HepG2 (cell line): ENCODE data around the gene TRIM22. TPM values are rescaled to one million over a fixed set of nuclear protein-coding genes. Genes with fewer than 3 reads are reported as not detected.

Source experiments
- ATAC-seq: fragments of 200-7000 bp; cut with Tn5 transposase; 3 replicates; pipeline ENCODE4 v1.9.1; 2020; ENCODE audit warnings: mild to moderate bottlenecking, moderate library complexity
- BruUV-seq: library from RNA; stranded (reverse); fragments of 400-500 nt; replicated peaks from 2 replicates; lab custom pipeline; 2021; lab: Mats Ljungman, UMichigan
- CTCF ChIA-PET: fragments of 300-600 bp; formaldehyde crosslinking; extraction: SDS; loops from one replicate; lab custom pipeline; 2021; ENCODE audit warnings: low total read pairs, inconsistent platforms, low intra/inter-chr PET ratio; lab: Yijun Ruan, JAX
- POLR2A ChIA-PET: fragments of 350-600 bp; sonication (Branson Sonifier 250); formaldehyde crosslinking; loops from one replicate; lab custom pipeline; 2020; ENCODE audit warnings: antibody characterized with exemption, inconsistent platforms; lab: Yijun Ruan, JAX
- DNase-seq: peaks from one replicate; pipeline ENCODE4 v3.0.0-alpha.2; 2015; ENCODE audit warnings: low spot score
- FAIRE-seq: peaks from 3 replicates; lab custom pipeline; 2011; peaks lifted over from hg19 to GRCh38; lab: Jason Lieb, UNC
- H2AFZ ChIP-seq: one replicate; pipeline ENCODE4 v1.6.1; 2011; ENCODE audit warnings: low read length, inconsistent platforms
- H3K27ac ChIP-seq: fragments of 300-600 bp; 3 replicates; pipeline ENCODE4 v1.8.0; 2011; ENCODE audit warnings: mixed run types, mild to moderate bottlenecking, mixed read lengths, low read length, inconsistent platforms; ENCODE audit not compliant: insufficient read depth; ENCODE audit errors: extremely low read length
- H3K27me3 ChIP-seq, 2 experiments: fragments of 200-600 bp in 1 of 2; 2 replicates in 1 of 2; 3 replicates in 1 of 2; pipeline versions ENCODE4 v1.6.0 to v1.8.0; 2011; ENCODE audit warnings: low read length in 2 of 2, mild to moderate bottlenecking in 2 of 2, moderate library complexity in 2 of 2, inconsistent platforms in 1 of 2; ENCODE audit not compliant: insufficient read depth in 2 of 2, control insufficient read depth in 1 of 2
- H3K36me3 ChIP-seq, 2 experiments: fragments of 200-600 bp in 1 of 2; replicated peaks in 1 of 2; 2 replicates in 1 of 2; 3 replicates in 1 of 2; pipeline versions ENCODE4 v1.5.1 to v1.8.0; 2011; ENCODE audit warnings: low read length in 2 of 2, inconsistent platforms in 1 of 2; ENCODE audit not compliant: insufficient read depth in 2 of 2, control insufficient read depth in 1 of 2
- H3K4me1 ChIP-seq: 2 replicates; pipeline ENCODE4 v1.5.1; 2012; ENCODE audit warnings: low read length, inconsistent platforms; ENCODE audit not compliant: insufficient read depth
- H3K4me2 ChIP-seq: 2 replicates; pipeline ENCODE4 v1.6.0; 2011; ENCODE audit warnings: low read depth, low read length, inconsistent platforms
- H3K4me3 ChIP-seq, 3 experiments: fragments of 200-600 bp in 1 of 3; sonication (generic), shearing (Covaris generic) in 1 of 3; replicated peaks in 1 of 3; 2 replicates each; pipeline ENCODE4 v1.5.1; 2011 to 2016; ENCODE audit warnings: low read length in 3 of 3, inconsistent platforms in 2 of 3, low read depth in 2 of 3, mild to moderate bottlenecking in 2 of 3, control low read depth in 1 of 3, mixed read lengths in 1 of 3; ENCODE audit not compliant: insufficient read depth in 1 of 3
- H3K79me2 ChIP-seq: one replicate; pipeline ENCODE4 v1.6.1; 2011; ENCODE audit warnings: low read length, inconsistent platforms; ENCODE audit not compliant: insufficient read depth
- H3K9ac ChIP-seq: 2 replicates; pipeline ENCODE4 v1.6.0; 2011; ENCODE audit warnings: mild to moderate bottlenecking, low read depth, low read length, inconsistent platforms; ENCODE audit not compliant: insufficient read depth
- H3K9me3 ChIP-seq: 2 replicates; pipeline ENCODE4 v1.5.1; 2012; ENCODE audit warnings: mild to moderate bottlenecking, low read length
- H4K20me1 ChIP-seq: 2 replicates; pipeline ENCODE4 v1.6.0; 2011; ENCODE audit warnings: inconsistent platforms, mild to moderate bottlenecking, low read length, moderate library complexity; ENCODE audit not compliant: insufficient read depth
- HOXA7 ChIP-seq: sonication (generic); formaldehyde crosslinking; IDR thresholded peaks from 2 replicates; pipeline ENCODE4 v1.8.1; 2022; ENCODE audit warnings: mild to moderate bottlenecking, missing genetic modification reagents, moderate library complexity
- MED8 ChIP-seq: sonication (generic); formaldehyde crosslinking; IDR thresholded peaks from 2 replicates; pipeline ENCODE4 v1.8.1; 2023; ENCODE audit warnings: mild to moderate bottlenecking, missing genetic modification reagents; ENCODE audit not compliant: insufficient replicate concordance
- NFATC3 ChIP-seq: sonication (generic); formaldehyde crosslinking; IDR thresholded peaks from 2 replicates; pipeline ENCODE4 v1.5.1; 2020; ENCODE audit warnings: mild to moderate bottlenecking, missing genetic modification reagents
- NFKB2 ChIP-seq: sonication (generic); formaldehyde crosslinking; IDR thresholded peaks from 2 replicates; pipeline ENCODE4 v1.4.0; 2020; ENCODE audit warnings: missing genetic modification reagents, borderline replicate concordance
- PLSCR1 ChIP-seq: sonication (generic); formaldehyde crosslinking; IDR thresholded peaks from 2 replicates; pipeline ENCODE4 v1.5.0; 2020; ENCODE audit warnings: missing genetic modification reagents, mild to moderate bottlenecking, borderline replicate concordance
- REST ChIP-seq, 2 experiments: IDR thresholded peaks; 2 replicates each; pipeline ENCODE4 v1.6.1; 2011 to 2012; ENCODE audit warnings: low read length in 2 of 2, borderline replicate concordance in 1 of 2, low read depth in 1 of 2, mild to moderate bottlenecking in 1 of 2, moderate library complexity in 1 of 2
- SOX13 ChIP-seq, 3 experiments: fragments of 450-650 bp in 1 of 3; sonication (generic) in 1 of 3; formaldehyde crosslinking in 1 of 3; IDR thresholded peaks in 2 of 3; conservative IDR thresholded peaks in 1 of 3; 2 replicates each; pipeline versions ENCODE4 v1.5.0 to v1.6.1; 2016 to 2020; ENCODE audit warnings: antibody characterized with exemption in 1 of 3, mild to moderate bottlenecking in 1 of 3, missing compliant biosample characterization in 1 of 3, missing genetic modification reagents in 1 of 3, moderate library complexity in 1 of 3
- SP1 ChIP-seq, 2 experiments: fragments of 450-650 bp in 1 of 2; sonication (generic) in 1 of 2; formaldehyde crosslinking in 1 of 2; IDR thresholded peaks; 2 replicates each; pipeline versions ENCODE4 v1.4.0 to v1.6.1; 2016 to 2020; ENCODE audit warnings: missing genetic modification reagents in 1 of 2
- ZFP41 ChIP-seq: sonication (generic); formaldehyde crosslinking; IDR thresholded peaks from 2 replicates; pipeline ENCODE4 v1.4.0; 2020; ENCODE audit warnings: mild to moderate bottlenecking, missing genetic modification reagents, borderline replicate concordance
- ZNF251 ChIP-seq: sonication (generic); formaldehyde crosslinking; IDR thresholded peaks from 2 replicates; pipeline ENCODE4 v1.9.0; 2021; ENCODE audit warnings: mild to moderate bottlenecking, missing genetic modification reagents
- ZNF44 ChIP-seq: sonication (generic); formaldehyde crosslinking; IDR thresholded peaks from 2 replicates; pipeline ENCODE4 v1.5.1; 2020; ENCODE audit warnings: mild to moderate bottlenecking, missing genetic modification reagents
- ZNF574 ChIP-seq: sonication (generic); formaldehyde crosslinking; IDR thresholded peaks from 2 replicates; pipeline ENCODE4 v1.4.0; 2020; ENCODE audit warnings: missing genetic modification reagents
- WGBS: methylation state at CpG from one replicate; pipeline ENCODE4 v1.1.6; 2017; ENCODE audit warnings: low lambda C conversion rate; 5-methylcytosine and 5-hydroxymethylcytosine counted together
- in situ Hi-C: cut with HindIII; loops from 2 replicates; pipeline ENCODE4 v1.10.0; 2017; ENCODE audit warnings: low pct_unique_long_range_greater_than_20kb; ENCODE audit not compliant: extremely low pct_ligation_motif_present
- intact Hi-C: fragments of 100-400 bp; cut with micrococcal nuclease; formaldehyde crosslinking; loops from one replicate; pipeline ENCODE4 v1.10.0; 2022; ENCODE audit not compliant: unreplicated experiment
- polyA plus RNA-seq, 8 experiments: library from polyadenylated mRNA; depleted of rRNA in 3 of 8; stranded (reverse) in 7 of 8; unstranded in 1 of 8; fragments of >200 nt; fragmentation: Illumina TruSeq in 4 of 8; extraction: Trizol in 4 of 8; gene quantifications; 2 replicates each; pipeline versions ENCODE4 v1.2.1 to v1.2.3, GENCODE V29; 2011 to 2016; ENCODE audit warnings: low read depth in 4 of 8, missing spikeins in 1 of 8, mixed read lengths in 1 of 8; ENCODE audit not compliant: insufficient read depth in 1 of 8
- total RNA-seq, 5 experiments: library from RNA; depleted of rRNA; stranded (reverse); fragments of >200 nt; fragmentation: Illumina TruSeq; extraction: Trizol; gene quantifications; 2 replicates each; pipeline ENCODE4 v1.2.3, GENCODE V29; 2016; ENCODE audit warnings: low read depth in 1 of 5

The TRIM22 gene
- total and polyA plus RNA-seq, 2 of the 13 experiments (the other 11 are each of a cell fraction or from before 2014, with no cell fraction given): 2.4 to 3.2 TPM

GRCh38 chr11:5684646-5685362, 4.8 kb upstream of the TRIM22 start, which contains the start of gene TRIM5 (continued):
- TF ChIP-seq PLSCR1 (CRISPR knock-in tag): no peak
- TF ChIP-seq, all 625 proteins: peak for 83

GRCh38 chr11:5686426-5686825, 3.2 kb upstream of the TRIM22 start:
- Histone ChIP-seq H3K4me1 (no peaks in the 10 kb centered on the region), H3K4me2 (no peak overlapping the region), H3K36me3 (no peaks in the 10 kb centered on the region), H3K27ac (no peak overlapping the region), H4K20me1 (no peaks in the 10 kb centered on the region), H3K79me2 (no peaks in the 10 kb centered on the region), H2AFZ (no peak overlapping the region), H3K9me3 (no peaks in the 10 kb centered on the region), H3K9ac (no peak overlapping the region), H3K27me3 (no peaks in the 10 kb centered on the region; a peak in 1 of 5 replicates), H3K4me3 (no peak overlapping the region)
- DNase-seq (no peak), ATAC-seq (no peak), FAIRE-seq (no peak)
- WGBS: 90% methylated on average over 4 of the region's 4 CpGs
- intact Hi-C loops (no loop called here), in situ Hi-C loops (loop anchor here (10.0 kb wide), 1 partner anchor 118 kb away; the partner anchor contains the start of gene OR52N2)
- ChIA-PET POLR2A (no interaction called here), CTCF (no interaction called here)
- no TSS peak for BruUV-seq
- TF ChIP-seq MED8: no peak
- TF ChIP-seq SOX13 (IDR thresholded peaks at IDR 0.05): no peak
- no peak for TF ChIP-seq SOX13 (CRISPR knock-in tag; conservative IDR thresholded peaks at IDR 0.05 in 1 of 2, IDR thresholded peaks at IDR 0.05 in 1 of 2)
- no peak for TF ChIP-seq ZNF44 (CRISPR knock-in tag)
- TF ChIP-seq ZFP41: no peak
- no peak for TF ChIP-seq ZNF574 (CRISPR knock-in tag)
- TF ChIP-seq HOXA7 (CRISPR knock-in tag): no peak
- no peak for TF ChIP-seq REST (IDR thresholded peaks at IDR 0.05; ENCODE audit: borderline replicate concordance in 1 of 2, low read depth in 1 of 2, low read length in 2 of 2)
- TF ChIP-seq ZNF251: no peak
- no peak for TF ChIP-seq NFKB2 (CRISPR knock-in tag)
- TF ChIP-seq NFATC3 (CRISPR knock-in tag): no peak
- no peak for TF ChIP-seq SP1 (IDR thresholded peaks at IDR 0.05)
- no peak for TF ChIP-seq SP1 (CRISPR knock-in tag; IDR thresholded peaks at IDR 0.05)
